Skeletal muscle cell (primary cell): ENCODE data around the gene LSR.

ENCODE experiments used
- DNase-seq: peaks from one replicate; pipeline ENCODE4 v3.0.0-alpha.2; 2010; ENCODE audit warnings: low read depth
- H3K4me3 ChIP-seq: 2 replicates; pipeline ENCODE4 v1.5.1; 2011; ENCODE audit warnings: low read depth, mild to moderate bottlenecking, control low read depth, low read length, moderate library complexity

Gene LSR, protein sequence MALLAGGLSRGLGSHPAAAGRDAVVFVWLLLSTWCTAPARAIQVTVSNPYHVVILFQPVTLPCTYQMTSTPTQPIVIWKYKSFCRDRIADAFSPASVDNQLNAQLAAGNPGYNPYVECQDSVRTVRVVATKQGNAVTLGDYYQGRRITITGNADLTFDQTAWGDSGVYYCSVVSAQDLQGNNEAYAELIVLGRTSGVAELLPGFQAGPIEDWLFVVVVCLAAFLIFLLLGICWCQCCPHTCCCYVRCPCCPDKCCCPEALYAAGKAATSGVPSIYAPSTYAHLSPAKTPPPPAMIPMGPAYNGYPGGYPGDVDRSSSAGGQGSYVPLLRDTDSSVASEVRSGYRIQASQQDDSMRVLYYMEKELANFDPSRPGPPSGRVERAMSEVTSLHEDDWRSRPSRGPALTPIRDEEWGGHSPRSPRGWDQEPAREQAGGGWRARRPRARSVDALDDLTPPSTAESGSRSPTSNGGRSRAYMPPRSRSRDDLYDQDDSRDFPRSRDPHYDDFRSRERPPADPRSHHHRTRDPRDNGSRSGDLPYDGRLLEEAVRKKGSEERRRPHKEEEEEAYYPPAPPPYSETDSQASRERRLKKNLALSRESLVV

DNA sequence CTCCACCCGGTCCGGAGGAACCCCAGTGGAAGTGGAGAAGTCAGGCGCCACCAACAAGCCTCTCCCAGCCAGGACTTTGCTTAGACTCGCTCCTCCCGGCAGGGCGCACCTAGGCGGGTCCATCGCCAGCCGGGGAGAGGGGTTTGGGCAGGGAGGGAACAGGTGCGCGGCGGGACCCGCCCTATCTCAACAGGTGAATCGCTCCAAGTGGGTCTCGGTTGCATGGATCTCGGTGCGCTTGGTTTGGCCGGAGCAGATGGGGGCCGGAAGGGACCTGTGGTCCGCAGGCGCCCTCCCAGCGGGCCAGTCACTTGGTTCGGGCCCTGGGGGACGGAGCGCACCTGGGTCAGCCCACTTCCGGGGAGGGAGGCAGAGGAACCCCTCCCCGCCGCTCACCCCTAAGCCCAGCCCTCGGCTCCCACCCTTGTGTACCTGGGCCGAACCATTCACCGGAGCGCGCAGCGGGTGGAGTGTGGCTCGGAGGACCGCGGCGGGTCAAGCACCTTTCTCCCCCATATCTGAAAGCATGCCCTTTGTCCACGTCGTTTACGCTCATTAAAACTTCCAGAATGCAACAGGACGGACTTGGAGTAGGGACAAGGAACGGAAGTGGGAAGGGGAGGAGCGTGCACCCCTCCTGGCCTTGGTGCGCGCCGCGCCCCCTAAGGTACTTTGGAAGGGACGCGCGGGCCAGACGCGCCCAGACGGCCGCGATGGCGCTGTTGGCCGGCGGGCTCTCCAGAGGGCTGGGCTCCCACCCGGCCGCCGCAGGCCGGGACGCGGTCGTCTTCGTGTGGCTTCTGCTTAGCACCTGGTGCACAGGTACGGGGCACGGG is at the start of gene LSR:
Gene LSR (plus strand): TSS at position 693 of the 836 bp plus-strand sequence. CDS start 21 bp downstream, at position 714.
- H3K4me3 ChIP-seq: no peak within 1 kb of the TSS
- no peak for DNase-seq

DNA sequence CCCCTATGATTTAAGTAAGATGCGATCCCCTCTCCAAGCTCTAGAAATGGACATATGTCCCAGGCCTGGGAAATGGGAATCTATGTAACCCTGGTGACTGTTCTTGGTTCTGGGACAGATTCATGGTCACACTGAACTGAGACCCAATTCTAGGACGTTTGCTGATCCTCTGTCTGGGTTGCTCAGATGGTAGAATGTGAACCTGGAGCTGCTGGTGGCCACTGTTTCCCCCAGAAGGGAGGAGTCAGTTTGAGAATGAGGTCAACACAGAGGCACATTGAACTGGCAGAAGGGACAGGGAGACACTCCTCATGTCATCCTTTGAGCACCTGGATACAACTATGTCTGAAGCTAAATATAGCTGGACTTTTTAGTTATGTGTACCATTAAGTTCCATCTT is 49.3 kb upstream of the LSR start:
- no peak for DNase-seq

DNA sequence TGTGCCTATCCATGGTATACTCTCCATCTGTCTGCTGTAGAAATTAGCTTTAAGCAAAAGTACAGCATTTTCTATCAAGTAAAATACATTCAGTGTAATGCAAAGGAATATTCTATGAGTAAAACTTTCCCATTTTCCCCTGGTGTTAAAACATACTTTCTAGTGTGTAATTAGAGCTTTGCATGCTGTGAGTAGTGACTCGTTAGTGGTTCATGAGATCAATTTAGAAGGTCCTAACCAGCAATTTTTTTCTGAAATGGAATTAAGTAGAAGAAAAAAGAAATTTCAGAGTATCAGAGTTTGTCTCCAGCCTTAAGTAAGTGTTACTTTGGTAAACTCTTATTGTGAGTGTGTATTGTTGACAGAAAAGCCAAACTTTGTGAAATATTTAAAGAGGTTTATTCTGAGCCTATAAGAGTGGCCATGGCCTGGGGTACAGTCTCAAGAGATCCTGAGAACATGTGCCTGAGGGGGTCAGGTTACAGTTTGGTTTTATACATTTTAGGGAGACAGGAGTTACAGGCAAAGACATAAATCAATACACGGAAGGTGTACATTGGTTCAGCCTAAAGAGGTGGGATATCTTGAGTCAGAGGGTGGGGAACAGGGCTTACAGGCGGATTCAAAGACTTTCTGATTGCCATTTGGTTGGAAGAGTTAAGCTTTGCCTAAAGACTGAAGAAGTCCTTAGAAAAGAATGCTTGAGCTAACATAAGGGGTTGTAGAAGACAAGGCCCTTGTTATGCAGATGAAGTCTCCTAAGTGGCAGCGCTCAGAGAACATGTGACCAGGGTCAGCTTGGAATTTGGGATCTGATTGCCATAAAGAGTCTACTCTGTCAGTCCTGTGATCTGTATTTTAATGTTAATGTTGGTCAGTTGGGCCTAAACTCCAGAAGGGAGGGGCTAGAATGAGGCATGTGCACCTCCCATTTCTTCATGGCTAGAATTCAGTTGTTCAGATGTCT is 45.8 kb upstream of the LSR start:
- DNase-seq: no peak
- no peak overlapping the region for H3K4me3 ChIP-seq

More for the DNA sequence above, 49.3 kb upstream of the LSR start:
- H3K4me3 ChIP-seq: no peak overlapping the region

DNA sequence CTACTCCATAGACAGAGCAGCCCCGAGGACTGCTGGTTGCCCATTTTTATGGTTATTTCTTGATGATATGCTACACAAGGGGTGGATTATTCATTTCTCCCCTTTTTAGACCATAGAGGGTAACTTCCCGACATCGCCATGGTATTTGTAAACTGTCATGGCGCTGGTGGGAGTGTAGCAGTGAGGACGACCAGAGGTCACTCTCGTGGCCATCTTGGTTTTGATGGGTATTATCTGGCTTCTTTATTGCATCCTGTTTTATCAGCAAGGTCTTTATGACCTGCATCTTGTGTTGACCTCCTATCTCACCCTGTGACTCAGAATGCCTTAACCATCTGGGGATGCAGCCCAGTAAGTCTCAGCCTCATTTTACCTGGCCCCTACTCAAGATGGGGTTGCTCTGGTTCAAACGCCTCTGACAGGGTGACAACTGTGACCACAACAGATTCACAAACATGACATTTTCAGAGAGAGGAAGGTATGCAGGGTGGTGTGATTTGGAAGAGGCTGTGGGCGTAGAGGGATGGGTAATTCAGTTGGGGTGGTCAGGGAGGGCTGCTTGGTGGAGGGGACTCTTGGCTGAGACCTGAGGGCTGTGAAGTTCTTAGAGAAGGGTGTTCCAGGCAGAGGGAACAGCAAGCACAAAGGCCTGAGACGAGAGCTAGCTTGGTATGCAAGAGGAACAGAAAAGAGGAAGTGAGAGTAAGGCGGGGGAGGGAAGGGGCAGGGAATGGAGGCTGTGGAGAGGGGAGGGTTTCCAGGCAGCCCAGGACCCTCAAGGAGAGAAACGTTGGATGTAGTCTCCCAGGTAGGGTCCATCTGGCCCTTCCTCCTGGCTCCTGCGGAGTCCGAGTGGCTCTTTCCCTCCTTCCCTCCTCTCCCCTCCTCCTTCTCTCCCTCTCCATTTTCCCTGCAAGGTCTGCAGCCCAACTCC is 43.7 kb upstream of the LSR start:
- DNase-seq: no peak
- no peak overlapping the region for H3K4me3 ChIP-seq

DNA sequence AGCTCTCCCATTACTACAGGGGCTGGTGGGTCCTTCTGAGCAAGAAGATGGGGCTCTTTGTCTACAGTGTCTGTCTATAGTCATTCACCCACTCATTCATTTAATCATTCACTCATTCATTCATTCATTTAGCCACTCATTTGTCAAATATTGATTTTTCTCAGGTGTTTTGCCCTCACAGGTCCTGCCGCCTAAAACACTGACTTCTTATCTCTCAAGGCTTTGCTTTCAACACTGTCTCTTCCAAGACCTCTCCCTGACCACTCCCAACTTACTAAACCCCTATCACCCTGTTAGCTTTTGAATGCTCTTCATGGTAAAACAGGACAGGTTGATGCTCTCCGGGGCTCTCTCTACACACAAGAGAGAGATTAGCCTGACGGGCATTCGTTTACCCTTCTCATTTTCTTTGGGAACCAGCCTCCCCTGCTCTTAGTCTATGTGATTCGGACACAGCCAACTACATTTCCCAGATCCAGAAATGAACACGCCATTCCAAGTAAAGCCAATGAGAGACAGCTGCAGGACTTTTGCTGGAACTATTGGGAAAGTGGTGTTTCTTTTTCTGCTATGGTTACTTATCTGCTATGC is 43.0 kb upstream of the LSR start:
- no peak overlapping the region for H3K4me3 ChIP-seq
- no peak for DNase-seq

DNA sequence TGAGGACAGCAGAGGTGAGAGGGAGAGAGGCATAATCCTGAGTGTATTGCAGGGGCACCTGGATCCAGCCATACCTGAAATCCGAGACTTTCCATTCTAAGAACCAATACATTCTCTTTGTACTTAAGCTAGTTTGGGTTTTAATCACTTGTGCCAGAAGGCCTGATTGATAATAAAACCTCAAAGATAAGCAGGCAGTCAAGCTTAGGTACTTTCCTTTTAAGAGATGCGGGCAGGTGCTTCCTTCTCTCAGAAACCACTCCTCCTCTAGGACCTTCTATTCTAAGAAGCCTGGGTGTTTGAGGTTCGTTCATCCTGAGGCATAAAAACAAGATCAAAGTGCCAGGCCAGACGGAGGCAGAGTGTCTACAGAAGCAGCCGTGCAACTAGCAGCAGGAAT is 42.4 kb upstream of the LSR start:
- DNase-seq: no peak

DNA sequence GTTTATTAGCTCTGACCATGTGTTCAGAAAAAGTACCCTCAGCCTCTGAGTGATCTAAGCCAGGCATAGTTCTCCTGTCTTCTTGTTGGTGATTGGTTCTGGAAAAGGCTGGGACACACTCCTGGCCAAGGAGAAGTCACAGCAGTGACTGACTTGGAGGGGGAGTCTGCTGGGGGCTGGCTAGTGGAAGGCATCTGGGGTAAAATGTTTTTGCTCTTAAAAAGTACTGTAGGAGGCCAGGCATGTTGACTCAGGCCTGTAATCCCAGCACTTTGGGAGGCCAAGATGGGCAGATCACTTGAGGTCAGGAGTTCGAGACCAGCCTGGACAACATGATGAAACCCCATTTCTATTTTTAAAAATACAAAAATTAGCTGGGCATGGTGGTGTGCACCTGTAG is 41.9 kb upstream of the LSR start:
- no peak for DNase-seq
- no peak overlapping the region for H3K4me3 ChIP-seq

More for the DNA sequence above, 42.4 kb upstream of the LSR start:
- no peak overlapping the region for H3K4me3 ChIP-seq

DNA sequence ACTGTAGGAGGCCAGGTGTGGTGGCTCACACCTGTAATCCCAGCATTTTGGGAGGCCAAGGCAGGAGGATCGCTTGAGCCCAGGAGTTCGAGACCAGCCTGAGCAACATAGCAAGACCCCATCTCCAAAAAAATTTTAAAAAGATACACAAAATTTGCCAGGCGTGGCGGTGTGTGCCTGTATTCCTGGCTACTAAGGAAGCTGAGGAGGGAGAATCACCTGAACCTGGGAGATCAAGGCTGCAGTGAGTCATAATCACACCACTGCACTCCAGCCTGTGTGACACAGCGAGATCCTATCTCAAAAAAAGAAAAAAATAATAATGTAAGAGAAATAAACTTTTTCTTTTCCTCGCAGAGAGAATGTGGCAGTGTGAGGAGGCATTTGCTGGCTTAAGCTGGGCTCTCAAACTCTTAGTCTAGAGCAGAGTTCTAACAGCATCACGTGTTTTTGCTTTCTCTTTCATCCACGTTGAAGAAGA is 41.4 kb upstream of the LSR start:
- no peak for DNase-seq

DNA sequence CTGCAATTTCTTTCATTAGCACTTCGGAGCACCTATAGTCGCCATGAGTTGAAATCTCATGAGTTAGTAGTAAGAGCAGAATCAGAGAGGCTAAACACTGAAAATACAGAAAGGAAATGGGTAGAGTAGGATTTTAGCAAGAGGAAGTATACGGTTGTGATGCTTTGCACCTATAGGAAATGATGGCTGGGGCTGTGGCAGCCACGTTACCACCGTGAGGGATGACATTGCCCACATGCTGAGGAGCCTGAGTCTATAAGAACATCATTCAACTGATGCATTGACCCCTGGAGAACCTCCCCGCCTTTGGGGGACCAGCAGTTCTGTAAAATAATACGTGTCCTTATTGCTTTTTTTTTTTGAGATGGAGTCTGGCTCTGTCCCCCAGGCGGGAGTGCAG is 40.7 kb upstream of the LSR start:
- no peak for DNase-seq
- no peak overlapping the region for H3K4me3 ChIP-seq

More for the DNA sequence above, 41.4 kb upstream of the LSR start:
- H3K4me3 ChIP-seq: no peak overlapping the region

DNA sequence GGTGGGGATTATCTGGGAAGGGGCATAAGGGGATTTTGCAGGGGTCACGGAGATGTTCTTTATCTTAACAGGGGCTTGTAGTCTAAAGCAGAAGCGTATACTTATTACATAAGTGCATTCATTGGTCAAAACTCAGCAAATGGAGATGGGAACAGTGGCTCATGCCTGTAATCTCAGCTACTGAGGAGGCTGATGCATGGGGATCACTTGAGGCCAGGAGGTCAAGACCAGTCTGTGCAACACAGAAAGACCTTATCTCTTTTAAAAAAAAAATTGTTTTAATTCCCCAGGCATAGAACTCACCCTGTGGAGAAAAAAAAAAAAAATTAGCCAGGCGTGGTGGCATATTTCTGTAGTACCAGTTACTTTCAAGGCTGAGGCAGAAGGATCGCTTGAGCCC is 39.2 kb upstream of the LSR start:
- H3K4me3 ChIP-seq: no peak overlapping the region
- no peak for DNase-seq

DNA sequence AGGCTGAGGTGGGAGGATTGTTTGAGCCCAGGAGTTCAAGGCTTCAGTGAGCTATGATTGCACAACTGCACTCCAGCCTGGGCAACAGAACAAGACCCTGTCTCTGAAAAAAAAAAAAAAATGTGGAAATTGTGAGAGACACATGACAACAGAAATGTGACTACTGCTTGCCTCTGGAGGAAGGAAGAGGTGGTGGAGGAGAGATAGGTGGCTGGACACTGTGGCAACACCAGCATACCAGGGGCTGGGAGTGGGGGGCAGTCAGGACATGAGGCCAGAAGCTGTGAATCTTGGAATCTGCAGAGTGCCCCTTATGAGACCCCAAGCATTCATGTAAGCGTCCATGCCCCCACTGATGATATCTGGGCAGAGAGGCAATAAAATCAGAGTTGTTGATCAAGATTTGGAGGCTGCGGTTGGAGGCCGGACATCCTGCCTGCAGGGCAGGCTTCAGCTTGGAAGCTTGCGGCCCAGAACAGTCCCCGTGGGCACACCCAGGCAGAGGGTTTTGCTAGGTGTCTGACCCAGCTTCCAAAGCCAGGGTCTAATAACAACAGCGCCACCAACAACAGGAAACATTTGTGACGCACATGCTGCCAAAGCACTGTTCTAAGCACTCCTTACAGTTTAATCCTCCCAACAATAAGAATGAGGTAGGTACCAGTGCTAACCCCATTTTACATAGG is 37.1 kb upstream of the LSR start:
- no peak overlapping the region for H3K4me3 ChIP-seq
- DNase-seq: no peak

DNA sequence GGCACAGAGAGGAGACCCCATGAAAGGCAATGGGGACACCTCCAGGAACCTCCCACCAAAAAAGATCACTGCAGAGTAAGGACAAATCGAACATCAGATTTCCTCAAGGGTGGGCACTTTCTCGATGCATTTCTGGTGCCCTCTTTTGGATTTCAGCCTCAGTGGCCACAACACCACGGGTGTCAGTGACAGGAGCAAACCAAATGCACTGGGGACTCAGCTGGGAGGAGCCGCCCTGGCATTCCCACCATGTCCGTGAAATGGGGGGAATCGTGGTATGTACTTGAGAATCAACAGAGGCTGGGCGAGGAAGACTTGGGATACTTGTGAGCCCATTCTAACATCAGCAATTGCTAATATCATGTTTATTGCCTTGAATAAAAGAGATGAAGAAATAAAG is 36.6 kb upstream of the LSR start:
- no peak overlapping the region for H3K4me3 ChIP-seq
- DNase-seq: no peak

DNA sequence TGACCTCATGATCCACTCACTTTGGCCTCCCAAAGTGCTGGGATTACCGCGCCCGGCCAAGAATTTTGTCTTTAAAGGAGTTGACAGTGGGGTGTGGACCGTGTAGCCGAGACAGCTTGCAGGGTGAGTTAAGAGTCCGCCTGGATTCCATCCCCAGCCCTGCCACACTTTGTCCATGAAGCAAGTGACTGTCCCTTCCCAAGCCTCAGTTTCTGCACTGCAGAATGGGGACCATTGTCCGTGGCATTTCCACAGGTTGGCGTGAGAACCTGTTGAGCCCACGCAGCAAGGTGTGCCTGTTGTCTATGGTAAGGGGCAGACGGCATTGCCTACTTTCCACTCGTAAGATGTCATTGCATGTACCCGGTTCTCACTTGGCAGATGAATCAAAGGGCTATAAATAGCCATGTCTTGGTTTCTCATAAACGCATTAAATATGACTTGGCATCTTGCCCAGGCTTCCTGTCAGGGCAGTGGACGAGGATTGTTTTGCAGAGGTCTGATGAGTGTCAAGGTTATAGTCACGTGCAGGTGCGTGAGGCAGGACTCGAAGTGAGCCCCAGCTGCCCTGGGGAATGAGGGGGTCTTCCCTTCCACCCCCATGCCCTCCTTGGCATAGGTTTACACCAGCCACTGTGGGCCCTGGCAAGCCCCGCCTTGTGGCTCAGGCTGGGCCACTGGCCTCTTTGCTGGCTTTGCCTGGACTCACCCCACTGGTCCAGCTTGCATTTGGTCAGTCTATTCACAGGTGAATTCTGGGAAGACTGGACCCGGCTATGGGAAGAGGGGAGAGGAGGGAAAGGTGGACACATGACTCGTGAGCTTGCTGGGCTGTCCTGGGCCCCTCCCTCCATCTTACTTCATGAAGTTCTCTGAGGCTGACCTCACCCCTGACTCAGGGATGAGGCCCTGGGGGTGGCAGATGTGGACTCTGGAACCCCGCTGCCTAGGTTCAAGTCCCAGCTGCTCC is 34.9 kb upstream of the LSR start:
- DNase-seq: peak; percentile 8
- no peak overlapping the region for H3K4me3 ChIP-seq

DNA sequence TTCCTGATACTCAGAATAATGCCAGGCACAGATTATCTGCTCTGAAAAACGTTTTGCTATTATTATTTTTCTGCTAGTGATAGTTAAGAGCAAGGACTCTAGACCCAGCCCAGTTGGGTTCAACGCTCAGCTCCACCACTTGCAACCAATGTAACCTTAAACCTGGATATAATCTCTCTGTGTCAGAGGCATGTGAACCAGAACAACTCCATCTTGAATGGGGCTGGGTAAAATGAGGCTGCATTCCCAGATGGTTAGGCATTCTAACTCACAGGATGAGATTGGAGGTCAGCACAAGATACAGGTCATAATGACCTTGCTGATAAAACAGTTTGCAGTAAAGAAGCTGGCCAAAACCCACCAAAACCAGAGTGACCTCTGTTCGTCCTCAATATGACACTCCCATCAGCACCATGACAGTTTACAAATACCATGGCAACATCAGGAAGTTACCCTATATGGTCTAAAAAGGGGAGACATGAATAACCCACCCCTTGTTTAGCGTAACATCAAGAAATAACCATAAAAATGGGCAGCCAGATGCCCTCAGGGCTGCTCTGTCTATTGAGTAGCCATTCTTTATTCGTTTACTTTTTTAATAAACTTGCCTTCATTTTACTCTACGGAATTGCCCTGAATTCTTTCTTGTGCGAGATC is 33.9 kb upstream of the LSR start:
- no peak overlapping the region for H3K4me3 ChIP-seq
- DNase-seq: no peak

DNA sequence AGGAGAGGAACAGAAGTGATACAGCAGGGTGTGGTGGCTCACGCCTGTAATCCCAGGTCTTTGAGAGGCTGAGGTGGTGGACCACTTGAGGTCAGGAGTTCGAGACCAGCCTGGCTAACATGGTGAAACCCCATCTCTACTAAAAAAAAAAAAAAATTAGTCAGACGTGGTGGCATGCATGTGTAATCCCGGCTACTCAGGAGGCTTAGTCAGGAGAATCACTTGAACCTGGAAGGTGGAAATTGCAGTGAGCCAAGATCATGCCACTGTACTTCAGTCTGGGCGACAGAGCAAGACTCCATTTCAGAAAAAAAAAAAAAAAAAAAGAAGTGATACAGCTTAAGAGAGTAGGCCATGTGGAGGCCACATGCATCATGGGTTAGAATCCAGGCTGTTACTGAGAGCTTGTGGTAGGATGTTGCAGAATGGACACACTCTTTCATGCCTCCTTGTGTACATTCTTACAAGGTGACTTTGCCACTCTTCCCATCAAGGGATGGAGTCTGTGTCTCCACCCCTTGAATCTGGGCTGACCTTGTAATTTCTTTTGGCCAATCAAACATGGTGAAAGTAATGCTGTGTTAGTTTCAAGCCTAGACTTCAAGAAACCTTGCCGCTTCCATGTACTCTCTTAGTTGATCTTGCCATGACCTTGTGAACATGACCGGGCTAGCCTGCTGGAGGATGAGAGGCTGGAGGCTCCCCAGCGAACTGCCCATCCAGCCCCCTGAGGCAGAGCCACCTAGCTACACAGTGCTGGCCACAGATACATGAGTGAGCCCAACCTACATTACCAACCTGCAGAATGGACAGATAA is 32.6 kb upstream of the LSR start:
- no peak overlapping the region for H3K4me3 ChIP-seq
- DNase-seq: no peak
